Measurements from ENCODE around the gene ZBTB20.

- TF ChIP-seq POLR2A (IDR thresholded peaks at IDR 0.05) = no peak
- TF ChIP-seq, protein P1, sequence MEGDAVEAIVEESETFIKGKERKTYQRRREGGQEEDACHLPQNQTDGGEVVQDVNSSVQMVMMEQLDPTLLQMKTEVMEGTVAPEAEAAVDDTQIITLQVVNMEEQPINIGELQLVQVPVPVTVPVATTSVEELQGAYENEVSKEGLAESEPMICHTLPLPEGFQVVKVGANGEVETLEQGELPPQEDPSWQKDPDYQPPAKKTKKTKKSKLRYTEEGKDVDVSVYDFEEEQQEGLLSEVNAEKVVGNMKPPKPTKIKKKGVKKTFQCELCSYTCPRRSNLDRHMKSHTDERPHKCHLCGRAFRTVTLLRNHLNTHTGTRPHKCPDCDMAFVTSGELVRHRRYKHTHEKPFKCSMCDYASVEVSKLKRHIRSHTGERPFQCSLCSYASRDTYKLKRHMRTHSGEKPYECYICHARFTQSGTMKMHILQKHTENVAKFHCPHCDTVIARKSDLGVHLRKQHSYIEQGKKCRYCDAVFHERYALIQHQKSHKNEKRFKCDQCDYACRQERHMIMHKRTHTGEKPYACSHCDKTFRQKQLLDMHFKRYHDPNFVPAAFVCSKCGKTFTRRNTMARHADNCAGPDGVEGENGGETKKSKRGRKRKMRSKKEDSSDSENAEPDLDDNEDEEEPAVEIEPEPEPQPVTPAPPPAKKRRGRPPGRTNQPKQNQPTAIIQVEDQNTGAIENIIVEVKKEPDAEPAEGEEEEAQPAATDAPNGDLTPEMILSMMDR (IDR thresholded peaks at IDR 0.05) = no peak
Measured at GRCh38 chr3:114664006-114664405, 483.1 kb downstream of the ZBTB20 start.
